HS-5 (cell line): Measurements from ENCODE around the gene FHIT.
"Not testable (repeated sequence)": the region's sequence is repeated elsewhere in the genome, so short reads cannot be mapped to it uniquely, and the experiment has no call there.

Source experiments
- DNase-seq: peaks from one replicate; pipeline ENCODE4 v3.0.0-alpha.2; 2012; ENCODE audit warnings: low read depth

The FHIT gene

DNA sequence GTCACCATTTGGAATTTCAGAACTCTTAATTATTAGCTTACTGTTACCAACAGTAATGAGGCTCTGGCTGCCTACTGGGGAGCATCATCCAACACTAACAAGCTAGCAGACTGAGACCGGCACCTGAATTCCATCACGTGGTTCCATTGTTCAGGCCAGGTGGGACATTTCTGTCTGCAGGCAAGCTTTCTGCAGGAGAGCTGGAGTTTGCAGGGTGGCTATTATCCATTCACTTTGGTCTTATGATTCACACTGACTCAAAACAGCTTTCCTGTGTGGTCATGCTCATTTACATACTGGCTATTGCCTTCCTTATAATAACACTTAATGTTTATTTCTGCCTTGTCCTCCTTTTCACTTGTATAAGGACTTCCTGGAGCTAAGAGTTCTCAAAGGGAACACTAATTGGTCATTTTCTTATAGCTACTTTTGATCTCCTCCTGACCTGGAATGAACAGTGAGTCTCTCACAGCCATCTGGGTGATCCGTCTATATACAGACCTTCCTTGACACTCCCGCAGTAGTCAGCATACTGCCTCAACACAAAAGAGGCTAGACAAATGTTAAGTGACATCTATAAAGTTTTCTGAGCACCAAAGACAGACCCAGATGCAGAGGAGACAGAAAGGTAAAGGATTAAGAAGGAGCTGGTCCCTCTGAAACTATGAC lies 695.4 kb downstream of the FHIT start:
- peak; percentile 32 for DNase-seq

DNA sequence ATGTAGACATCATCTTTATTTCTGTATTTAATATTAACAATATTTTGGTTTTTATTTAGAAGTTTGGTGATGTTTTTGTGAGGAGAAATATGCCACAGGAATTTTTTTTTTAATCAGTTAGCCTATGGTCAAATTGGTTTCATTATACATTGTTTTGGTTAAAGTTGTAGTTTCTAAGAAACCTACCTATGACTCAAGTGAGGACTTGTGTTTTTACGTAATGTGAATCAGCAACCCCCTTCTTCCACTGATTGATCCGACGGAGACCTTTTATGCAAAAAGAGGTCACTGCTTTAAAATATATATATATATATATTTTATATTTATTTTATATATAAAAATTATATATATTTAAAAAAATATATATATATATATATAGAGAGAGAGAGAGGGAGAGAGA lies 698.1 kb downstream of the FHIT start:
- no peak for DNase-seq

DNA sequence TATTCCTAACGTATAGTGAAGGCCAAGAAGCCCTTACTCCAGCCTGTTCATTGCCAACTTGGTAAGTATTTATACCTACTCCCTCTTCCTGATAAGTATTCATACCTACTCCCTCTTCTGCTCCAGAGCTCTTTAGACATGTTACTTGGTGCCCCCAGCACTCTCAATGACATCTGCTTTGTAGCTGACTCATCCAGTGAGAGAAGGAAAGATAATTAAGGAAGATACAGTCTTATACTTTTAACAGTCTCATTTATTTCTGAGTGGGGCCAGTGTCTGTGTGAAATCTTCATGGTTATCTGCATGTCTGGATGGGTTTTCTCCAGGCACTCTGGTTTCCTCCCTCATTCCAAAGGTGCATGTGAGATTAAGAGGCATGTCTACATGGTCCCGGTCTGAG lies 698.7 kb downstream of the FHIT start:
- no peak for DNase-seq

DNA sequence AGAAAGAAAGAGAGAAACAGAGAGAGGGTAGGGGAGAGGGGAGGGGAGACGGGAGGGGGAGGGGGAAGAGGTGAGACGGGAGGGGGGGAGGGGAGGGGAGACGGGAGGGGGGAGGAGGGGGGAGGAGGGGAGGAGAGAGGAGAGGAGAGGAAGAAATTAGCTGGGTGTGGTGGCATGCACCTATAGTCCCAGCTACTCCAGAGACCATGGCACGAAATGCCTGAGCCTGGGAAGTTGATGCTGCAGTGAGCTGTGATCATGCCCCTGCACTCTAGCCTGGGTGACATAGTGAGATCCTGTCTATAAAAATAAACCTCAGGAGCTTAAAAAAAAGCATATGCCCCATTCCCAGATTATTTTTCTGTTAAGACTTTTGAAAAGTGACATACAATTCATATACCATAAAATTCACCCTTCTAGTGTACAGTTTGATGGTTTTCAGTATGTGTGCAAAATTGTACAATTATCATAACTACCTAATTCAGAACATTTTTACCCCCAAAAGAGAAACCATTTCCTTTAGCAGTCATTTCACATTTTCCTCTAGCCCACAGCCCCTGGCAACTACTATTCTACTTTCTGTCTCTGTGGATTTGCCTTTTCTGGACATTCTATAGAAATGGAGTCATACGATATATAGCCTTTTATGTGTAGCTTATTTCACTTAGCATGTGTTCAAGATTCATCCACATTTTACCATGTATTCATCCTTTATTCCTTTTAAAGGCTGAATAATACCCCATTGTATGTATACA lies 699.6 kb downstream of the FHIT start:
- DNase-seq, result no peak

DNA sequence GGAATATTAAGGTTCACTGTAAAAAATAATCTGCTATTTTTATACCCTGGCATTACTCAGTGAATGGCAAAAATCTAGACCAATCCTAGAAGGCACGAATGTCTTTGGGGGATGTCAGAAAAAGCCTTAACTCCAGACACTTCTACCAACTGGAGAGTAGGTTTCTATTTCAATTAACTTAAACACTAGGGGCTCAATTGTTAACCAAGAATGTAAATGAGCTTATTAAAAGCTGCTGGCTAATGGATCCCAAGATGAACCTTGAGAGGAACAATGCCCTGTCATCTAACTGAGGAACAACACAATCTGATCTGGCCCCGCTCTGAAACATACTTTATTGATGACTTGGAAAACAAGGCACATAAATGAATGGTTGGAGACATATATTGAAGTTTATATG lies 701.4 kb downstream of the FHIT start:
- no peak for DNase-seq

DNA sequence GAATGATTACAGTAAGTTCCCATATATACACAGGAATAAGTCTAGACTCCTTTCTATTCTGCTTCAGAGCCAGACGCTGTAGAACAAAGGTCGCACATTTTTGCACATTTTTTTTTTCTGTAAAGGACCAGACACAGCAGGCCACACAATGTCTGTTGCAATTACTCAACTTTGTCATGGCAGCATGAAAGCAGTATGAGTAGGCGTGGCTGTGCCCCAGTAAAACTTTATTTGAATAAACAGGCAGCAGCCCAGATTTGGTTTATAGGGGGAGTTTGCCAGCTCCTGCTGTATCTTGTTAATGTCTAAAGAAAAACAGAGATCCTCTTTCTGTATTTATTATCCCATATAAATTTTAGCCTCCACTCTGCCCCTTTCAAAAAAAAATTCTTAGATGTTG lies 708.3 kb downstream of the FHIT start:
- no peak for DNase-seq

DNA sequence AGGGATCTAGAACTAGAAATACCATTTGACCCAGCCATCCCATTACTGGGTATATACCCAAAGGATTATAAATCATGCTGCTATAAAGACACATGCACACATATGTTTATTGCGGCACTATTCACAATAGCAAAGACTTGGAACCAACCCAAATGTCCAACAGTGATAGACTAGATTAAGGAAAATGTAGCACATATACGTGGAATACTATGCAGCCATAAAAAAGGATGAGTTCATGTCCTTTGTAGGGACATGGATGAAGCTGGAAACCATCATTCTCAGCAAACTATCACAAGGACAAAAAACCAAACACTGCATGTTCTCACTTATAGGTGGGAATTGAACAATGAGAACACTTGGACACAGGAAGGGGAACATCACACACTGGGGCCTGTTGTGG lies 711.9 kb downstream of the FHIT start:
- not testable (repeated sequence) for DNase-seq

DNA sequence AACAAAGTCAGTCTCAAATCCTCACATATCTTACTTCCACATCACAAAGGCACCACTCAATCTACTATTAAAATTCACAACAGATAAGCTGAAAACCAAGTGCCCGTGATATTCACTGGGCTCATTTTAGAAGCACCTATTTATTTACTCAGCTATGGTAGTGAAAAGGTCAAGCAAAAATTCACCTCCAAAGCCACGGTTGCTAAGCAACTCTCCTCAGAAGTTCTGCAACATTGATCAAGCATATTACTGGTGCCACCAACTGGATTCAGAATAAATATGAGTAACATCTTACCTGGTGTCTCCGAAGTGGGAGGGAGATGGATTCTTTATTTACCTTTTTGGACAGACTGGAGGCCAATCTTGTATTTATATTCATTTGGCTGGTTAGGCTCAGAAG lies 714.8 kb downstream of the FHIT start:
- DNase-seq, result no peak

DNA sequence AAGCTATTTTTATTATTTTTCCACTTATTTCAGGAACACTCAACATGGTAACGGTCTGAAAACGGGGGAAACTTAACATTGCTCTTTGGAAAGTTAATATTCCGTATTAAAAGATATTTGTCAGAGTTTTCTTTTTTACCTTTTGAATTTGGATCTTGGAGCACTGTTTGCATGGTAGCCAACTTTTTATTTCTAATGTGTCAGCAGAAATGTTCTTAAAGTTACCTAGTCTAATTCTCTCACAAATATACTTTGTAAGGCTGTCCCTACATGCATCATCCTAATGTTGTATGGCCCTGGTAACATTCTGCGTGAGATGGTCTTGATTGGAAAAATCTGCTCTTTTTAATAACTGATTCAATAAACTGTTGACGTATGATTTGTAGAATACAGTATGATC lies 719.5 kb downstream of the FHIT start:
- DNase-seq, result no peak

DNA sequence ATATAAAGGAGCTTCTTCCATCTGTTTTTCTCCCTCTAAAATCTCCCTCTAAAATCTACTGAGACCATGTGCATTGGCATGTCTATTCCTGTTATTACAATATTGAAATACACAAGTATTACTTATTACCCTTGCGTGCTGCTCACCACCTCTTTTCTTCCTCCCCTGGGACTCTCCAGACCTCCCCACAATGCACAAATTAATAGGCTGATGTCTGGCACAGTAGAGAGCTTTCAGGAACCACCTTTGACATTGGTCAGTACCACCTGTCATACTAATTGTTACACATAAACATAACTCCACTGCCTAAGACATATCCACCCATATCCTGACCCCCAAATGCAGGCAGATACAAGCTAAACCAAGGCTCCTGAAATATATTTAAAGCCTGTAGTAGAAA lies 722.6 kb downstream of the FHIT start:
- DNase-seq, result no peak

DNA sequence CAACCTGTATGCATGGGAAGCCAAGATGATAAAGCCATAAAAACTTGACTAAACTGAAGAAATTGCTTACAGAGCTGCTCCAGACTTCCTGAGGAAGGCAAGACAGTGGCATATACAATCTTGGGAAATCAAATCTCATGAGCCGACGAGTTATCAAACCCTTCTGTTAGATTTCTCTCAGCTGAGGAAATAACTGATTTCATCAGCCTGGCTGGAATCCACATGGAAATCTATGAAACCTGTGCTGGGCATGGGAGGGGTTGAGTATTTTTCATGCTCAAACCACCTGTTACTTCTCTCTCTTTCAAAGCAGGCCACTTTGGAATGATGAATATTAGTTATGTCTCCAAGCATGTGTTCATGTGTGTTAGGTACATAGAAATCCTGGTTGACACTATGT lies 727.7 kb downstream of the FHIT start:
- no peak for DNase-seq

DNA sequence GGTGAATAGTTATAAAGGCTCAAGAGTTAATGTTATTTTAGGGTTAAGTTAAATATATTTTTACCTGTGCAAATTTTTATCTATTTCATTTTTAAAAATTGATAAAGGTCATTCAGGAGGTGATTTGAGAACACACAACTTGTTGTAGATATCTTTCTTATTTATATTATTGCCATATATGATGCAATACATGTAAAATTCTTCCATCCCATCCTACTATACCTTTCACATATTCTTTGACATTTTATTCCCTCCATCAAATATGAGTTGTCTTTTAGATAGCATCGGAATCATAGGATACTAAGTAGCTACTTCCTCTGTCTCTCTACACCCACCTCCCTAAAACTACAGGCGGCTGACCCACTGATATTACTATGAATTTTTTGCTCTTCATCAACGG lies 734.1 kb downstream of the FHIT start:
- no peak for DNase-seq

DNA sequence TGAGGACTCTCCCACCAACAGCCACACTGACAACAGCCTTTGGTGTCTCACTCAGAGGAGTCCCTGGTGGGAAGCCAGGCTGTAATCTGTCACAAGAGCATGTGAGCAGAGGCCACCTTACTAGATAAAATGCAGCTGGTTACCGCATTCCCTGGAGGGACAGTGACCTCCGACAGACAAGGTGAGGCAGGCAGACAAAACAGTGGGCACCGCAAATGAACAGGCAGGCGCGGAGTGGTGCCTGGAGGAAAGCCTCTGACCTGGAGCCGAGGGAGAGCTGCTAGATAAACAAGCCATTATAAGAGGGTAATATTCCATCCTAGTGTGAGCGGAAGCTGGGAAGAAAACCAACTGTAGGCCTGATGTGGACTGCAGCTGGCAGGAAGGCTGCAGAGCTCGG lies 736.4 kb downstream of the FHIT start:
- DNase-seq, result no peak

DNA sequence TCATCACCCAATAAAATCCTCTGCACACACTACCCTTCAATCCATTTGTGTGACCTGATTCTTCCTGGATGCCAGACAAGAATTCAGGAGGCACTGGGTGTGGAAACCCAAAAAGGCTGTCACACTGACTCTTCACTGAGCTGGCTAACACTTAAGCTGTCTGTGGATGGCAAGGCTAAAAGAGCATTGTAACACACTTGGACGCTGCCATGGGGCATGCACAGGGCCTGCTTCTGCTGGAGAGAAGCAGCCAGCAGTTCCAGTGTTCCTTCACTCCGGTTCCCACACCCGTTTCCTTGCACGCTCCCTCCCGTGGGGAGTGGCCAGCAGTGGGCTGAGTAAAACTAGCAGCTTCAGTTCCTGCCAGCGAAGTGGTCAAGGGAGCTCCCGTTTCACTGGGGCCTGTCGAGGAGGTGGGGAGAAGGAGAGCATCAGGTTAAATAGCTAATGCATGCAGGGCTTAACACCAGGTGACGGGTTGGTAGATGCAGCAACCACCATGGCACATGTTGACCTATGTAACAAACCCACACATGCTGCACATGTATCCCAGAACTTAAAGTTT lies 737.1 kb downstream of the FHIT start:
- DNase-seq, result no peak

DNA sequence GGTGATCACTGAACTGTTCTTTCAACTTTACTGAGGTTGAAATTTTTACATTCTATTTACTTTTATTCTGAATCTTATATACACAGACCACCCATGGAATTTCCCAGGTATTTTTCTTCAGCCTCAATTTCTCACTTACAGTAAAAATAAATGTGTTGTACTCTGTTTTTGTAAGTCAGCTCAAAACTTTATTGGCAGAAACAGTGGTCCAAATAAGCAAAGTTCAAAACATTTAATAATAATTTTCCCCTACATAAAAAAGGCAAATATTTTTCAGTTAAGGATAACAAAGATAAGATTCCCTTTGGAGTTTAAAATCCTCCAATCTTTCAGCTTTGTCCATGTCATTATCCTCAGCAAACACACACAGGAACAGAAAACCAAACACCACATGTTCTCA lies 738.0 kb downstream of the FHIT start:
- no peak for DNase-seq

DNA sequence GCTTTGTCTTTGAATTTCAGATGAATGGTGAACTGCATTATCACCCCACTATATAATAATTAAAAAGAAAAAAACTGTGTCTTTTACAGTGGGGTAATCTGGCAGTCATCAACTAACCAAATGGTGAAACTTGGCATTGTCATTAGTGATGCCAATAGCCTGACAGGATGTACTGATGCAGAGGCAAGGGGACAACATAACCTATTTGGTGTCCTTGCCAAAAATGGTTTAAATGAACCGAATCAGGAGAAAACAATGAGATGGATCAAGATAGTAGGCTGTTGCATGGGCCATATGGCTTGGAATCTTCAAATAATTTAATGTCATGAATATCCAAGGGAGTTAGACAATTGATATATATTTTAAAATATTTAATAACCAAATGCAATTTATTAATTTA lies 738.7 kb downstream of the FHIT start:
- DNase-seq, result no peak

DNA sequence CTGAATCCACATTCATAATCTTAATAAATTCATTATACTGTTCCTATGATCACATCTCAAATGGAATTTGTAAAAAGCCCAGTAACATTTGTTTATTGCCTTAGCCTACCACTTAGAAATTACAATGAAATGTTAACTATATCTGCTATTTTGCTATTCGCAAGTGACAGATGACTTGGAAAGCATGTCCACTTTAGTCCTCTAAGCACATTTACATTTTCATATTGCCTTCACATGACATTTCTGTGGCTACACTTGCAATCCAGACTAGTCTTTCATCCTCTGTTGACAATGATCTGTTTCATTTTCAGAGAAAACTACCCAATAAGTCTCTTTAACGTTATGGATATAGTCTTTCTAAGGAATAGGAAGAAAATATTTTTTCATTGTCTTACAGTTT lies 741.8 kb downstream of the FHIT start:
- no peak for DNase-seq

DNA sequence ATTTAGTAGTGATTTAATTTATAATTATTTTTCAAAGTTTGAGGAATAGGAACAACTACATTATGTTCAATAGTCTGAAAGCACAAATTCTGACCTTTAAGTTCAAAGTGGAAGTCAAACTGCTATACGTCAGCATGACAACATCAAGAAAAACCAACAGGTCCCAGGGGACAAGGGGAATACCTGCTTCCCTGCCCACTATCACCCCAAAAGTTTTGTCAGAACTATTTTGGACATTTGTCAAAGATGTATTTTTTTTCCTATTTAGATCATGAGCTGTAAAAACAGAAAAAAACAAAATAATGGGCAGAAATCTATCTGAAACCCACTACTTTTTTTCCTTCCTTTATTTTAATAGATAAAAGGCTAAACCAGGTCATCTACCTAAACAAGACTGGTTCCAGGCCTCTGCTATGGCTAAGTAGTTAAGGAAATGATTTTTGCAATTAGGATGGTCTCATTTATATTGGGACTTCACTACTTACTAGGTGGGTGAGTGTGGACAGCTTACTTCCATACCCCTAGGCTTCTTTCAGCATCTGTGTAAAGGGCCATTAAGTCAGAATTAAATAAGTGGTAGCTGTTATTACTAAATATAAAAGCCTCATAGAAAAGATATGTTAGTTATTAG lies 746.3 kb downstream of the FHIT start:
- DNase-seq, result no peak

DNA sequence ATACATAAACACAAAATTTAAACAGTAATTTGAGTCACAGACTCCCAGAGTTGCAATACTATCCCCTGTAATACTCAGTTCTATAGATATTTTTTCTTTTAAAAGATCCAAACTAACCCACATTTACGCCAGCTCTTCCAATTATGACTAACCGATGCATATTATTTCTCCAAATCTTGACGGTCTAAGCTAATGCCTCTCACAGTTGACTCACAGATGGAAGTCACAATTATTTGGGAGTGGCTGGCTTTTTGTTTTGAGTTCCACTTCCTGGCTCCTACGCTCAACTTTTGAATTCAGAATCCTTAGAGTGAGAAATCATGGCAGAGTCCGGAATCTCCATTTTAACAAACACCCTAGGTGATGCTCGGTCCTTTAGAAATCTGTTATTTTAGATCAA lies 749.9 kb downstream of the FHIT start:
- no peak for DNase-seq

DNA sequence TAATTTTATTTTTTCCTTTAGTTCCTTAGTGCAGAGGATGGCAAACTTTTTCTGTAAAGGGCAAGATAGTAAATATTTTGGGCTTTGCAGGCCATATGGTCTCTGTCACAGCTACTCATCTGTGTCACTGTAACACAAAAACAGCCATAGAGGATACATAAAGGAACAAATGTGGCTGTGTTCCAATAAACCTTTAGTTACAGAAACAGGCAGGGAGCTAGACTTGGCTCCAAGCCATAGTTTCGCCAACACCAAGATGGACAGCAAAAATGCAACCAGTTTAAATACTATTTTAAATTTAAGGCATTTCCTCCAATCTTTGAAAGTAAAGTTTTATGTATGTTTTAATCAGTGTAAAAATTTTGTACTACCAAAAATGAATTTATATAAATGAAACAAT lies 753.4 kb downstream of the FHIT start:
- no peak for DNase-seq

DNA sequence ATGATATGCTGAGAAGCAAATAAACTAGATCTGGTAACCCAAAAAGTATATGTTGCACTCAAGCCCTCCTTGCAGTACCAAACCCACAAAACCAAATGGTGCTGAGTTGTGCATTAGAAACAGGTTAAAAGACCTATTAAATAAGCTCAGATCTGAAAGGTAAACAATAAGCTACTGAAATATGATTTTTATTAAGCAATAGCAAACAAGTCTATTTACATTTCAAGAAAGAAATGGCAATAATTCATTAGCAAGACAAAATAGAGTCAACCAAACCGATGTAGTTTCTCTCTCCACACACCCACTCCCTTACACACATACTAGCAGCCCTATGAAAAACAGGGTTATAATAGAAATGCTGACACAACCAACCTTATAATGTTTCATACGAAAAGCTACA lies 760.3 kb downstream of the FHIT start:
- no peak for DNase-seq

DNA sequence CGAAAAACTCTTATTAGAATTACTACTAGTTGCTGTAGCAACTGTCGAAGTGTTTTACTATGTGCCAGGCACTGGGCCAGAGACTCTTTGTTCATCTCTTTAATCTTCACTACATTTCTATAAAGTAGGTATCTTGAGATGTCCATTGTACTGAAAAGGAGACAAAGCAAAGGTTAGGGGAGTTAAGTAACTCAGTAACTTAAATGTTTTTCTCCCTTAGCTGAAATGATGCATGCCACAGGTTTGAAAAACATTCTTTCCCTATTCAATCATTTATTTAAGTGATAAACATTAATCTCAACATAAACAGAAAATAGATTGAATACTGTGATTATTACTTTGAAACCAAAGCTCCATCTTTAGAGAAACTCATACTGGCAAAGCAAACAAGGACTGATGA lies 776.2 kb downstream of the FHIT start:
- DNase-seq, result no peak

DNA sequence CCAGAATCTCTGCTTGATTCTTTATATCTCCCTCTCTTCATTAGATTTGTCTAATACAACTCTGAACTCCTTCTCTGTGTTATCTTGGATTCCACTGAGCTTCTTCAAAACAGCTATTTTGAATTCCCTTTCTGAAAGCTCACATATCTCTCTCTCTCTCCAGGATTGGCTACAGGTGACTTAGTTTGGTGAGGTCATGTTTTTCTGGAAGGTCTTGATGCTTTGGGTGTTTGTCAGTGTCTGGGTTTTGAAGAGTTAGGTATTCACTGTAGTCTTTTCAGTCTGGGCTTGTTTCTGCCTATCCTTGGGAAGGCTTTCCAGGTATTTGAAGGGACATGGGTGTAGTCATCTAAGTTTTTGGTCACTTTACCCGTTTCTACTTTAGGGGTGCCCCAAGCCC lies 781.8 kb downstream of the FHIT start:
- DNase-seq, result no peak
